NCI-H1930 (cell line): ENCODE measurements around the gene NFIA.
"Not testable (repeated sequence)": the region's sequence is repeated elsewhere in the genome, so short reads cannot be mapped to it uniquely, and the experiment has no call there.

Experiments
- DNase-seq, 2 experiments: peaks; one replicate each; lab custom pipeline; 2025; lab: John Stamatoyannopoulos, UW

The NFIA gene

GRCh38 chr1:61058483-61059245 is 23.7 kb upstream of the NFIA start:
- DNase-seq = no peak

GRCh38 chr1:61061601-61062000 is 20.8 kb upstream of the NFIA start:
- DNase-seq = not testable (repeated sequence)

- DNase-seq = no peak
Observed at GRCh38 chr1:61064673-61065072, 17.7 kb upstream of the NFIA start.

- DNase-seq = no peak
Observed at GRCh38 chr1:61067446-61068019, 14.8 kb upstream of the NFIA start.

- DNase-seq = no peak
Observed at GRCh38 chr1:61070054-61070453, 12.3 kb upstream of the NFIA start.

GRCh38 chr1:61071205-61072130 is 10.9 kb upstream of the NFIA start:
- no peak for DNase-seq

- DNase-seq = no peak
Observed at GRCh38 chr1:61073871-61074270, 8.5 kb upstream of the NFIA start.

GRCh38 chr1:61075833-61076232 is 6.5 kb upstream of the NFIA start:
- DNase-seq = not testable (repeated sequence)

GRCh38 chr1:61076728-61077675 is 5.4 kb upstream of the NFIA start:
- peak; percentile 89 to 91 for DNase-seq

GRCh38 chr1:61077676-61078541 is 4.5 kb upstream of the NFIA start:
- DNase-seq = peak; percentile 87 to 93

- DNase-seq = no peak
Observed at GRCh38 chr1:61078618-61079295, 3.6 kb upstream of the NFIA start.

- no peak for DNase-seq
Observed at GRCh38 chr1:61079296-61079897, 3.0 kb upstream of the NFIA start.

- DNase-seq = no peak
Observed at GRCh38 chr1:61079898-61080336, 2.4 kb upstream of the NFIA start.

GRCh38 chr1:61080413-61081143 is 1.8 kb upstream of the NFIA start:
- DNase-seq = no peak

- no peak for DNase-seq
Observed at GRCh38 chr1:61081144-61081685, 1.1 kb upstream of the NFIA start.

- no peak for DNase-seq
Observed at GRCh38 chr1:61081686-61082310, 563 bp upstream of the NFIA start.

GRCh38 chr1:61083013-61083806 is 849 bp downstream of the NFIA start:
- no peak for DNase-seq
